Measurements from ENCODE around the gene IQSEC3.

- no peak for TF ChIP-seq CTCF (IDR thresholded peaks at IDR 0.05; ENCODE audit: low read depth, low read length)
- TF ChIP-seq EZH2phosphoT487 (IDR thresholded peaks at IDR 0.05; ENCODE audit: low read depth): no peak
Observed at GRCh38 chr12:203074-203461, 136.5 kb downstream of the IQSEC3 start.

Data from OCI-LY3 (cell line).